Activated T-cell treated with anti-CD3 and anti-CD28 coated beads, Interleukin-2, amount 50 U/mL, for 4 hours (primary cell): ENCODE results near the gene HELQ. TPM values are rescaled to one million over a fixed set of nuclear protein-coding genes. Genes with fewer than 3 reads are reported as not detected.
A peak's percentile ranks its signal among the peaks of the same experiment; 100 is the strongest.

Experiments used
- ATAC-seq, 2 donors: fragments of 200-7000 bp; cut with Tn5 transposase; one replicate each; pipeline ENCODE4 v1.10.0; 2021
- DNase-seq: peaks from one replicate; pipeline ENCODE4 v3.0.0-alpha.2; 2020
- H3K27me3 Mint-ChIP-seq: one replicate; pipeline ENCODE4 v1.8.0; 2021; ENCODE audit warnings: low read depth, mixed read lengths
- H3K36me3 Mint-ChIP-seq: one replicate; pipeline ENCODE4 v1.8.0; 2022; ENCODE audit warnings: mixed read lengths; ENCODE audit not compliant: insufficient read depth
- H3K4me1 Mint-ChIP-seq: one replicate; pipeline ENCODE4 v1.8.0; 2021; ENCODE audit warnings: low read depth, mixed read lengths
- H3K4me3 Mint-ChIP-seq: one replicate; pipeline ENCODE4 v1.8.0; 2021; ENCODE audit warnings: mild to moderate bottlenecking, moderate library complexity, mixed read lengths
- H3K9me3 Mint-ChIP-seq: one replicate; pipeline ENCODE4 v1.8.0; 2021; ENCODE audit warnings: mixed read lengths
- total RNA-seq, 3 donors: library from RNA; stranded (reverse); gene quantifications; one replicate each; pipeline ENCODE4 v1.2.1, GENCODE V29; 2021

Gene HELQ
- total RNA-seq, 3 donors from 2014 or later: 13.5 to 14.2 (median 13.7) TPM

DNA sequence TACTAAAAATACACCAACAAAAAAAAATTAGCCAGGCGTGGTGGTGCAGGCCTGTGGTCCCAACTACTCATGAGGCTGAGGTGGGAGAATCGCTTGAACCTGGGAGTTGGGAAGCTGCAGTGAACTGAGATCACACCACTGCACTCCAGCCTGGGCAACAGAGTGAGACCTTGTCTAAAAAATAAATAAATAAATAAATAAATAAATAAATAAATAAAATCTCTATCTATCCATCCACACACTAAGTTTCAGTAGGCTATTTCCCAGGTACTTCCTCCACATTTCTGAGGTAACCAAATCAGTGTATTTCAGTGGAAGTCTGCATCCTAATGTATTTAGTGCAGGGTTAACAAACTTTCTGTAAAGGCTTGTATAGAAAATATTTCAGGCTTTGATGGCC lies 18.3 kb upstream of the HELQ start:
- no peak overlapping the region for H3K4me3 Mint-ChIP-seq
- no peak for ATAC-seq
- H3K4me1 Mint-ChIP-seq: no peaks in the 10 kb centered on the region
- H3K36me3 Mint-ChIP-seq: peaks cover 16% of the 10 kb centered on the region
- H3K27me3 Mint-ChIP-seq: no peaks in the 10 kb centered on the region
- no peak for DNase-seq
- no peaks in the 10 kb centered on the region for H3K9me3 Mint-ChIP-seq

DNA sequence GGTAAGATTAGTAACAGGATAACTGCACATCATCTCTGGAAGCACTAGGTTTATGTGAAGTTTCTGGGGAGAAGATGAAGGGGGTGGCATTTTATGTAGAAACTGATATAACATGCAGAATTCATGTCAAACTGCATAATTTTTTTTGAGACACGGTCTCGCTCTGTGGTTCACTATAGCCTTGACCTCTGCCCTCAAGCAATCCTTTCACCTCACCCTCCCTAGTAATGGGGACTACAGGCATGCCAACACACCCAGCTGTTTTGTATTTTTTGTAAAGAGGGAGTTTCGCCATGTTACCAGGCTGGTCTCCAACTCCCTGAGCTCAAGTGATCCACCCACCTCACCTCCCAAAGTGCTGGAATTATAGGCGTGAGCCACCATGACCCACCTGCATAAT lies 17.8 kb upstream of the HELQ start:
- Mint-ChIP-seq H3K27me3 (no peaks in the 10 kb centered on the region), H3K36me3 (peaks cover 18% of the 10 kb centered on the region), H3K9me3 (no peaks in the 10 kb centered on the region), H3K4me3 (no peak overlapping the region), H3K4me1 (no peaks in the 10 kb centered on the region)
- no peak for DNase-seq
- no peak for ATAC-seq

DNA sequence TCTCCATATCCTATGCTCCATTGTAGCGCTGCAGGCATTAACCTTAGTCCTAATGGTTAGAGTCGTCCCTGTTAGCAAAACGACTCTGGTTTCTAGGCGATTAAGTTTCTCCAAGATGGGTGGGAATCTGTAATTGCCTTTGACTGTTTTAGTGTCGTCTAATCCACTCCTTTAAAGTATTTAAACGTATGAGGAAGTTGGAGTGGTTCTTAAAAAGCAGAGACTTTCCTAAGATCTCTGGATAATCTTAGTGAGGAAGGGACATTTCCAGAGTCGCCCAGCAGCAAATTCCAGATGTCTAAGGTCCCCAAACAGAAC lies 520 bp upstream of the HELQ start:
- no peak for ATAC-seq
- H3K36me3 Mint-ChIP-seq: peaks cover 41% of the 10 kb centered on the region
- peak overlapping the region; percentile 100 for H3K4me3 Mint-ChIP-seq
- no peak for DNase-seq
- no peaks in the 10 kb centered on the region for H3K9me3 Mint-ChIP-seq
- H3K27me3 Mint-ChIP-seq: no peaks in the 10 kb centered on the region
- peaks cover 45% of the 10 kb centered on the region for H3K4me1 Mint-ChIP-seq

DNA sequence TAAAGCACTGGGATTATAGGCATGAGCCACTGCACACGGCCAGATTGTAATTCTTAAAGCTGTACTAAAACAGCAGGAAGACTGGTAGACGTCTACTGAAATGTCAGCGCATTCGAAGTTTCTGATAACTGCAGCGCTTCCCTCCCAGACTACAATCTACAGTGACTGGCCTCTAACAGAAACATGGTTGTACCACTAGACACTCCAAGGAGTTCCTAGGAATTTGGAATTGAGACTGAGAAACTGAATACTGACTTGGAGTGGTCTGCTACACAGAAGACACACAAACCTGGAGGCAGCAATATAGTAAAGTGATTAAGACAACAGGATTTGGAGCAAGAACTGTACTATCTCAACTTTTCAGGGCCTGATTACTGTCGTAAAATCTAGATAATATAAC lies 937 bp downstream of the HELQ start:
- Mint-ChIP-seq H3K27me3 (no peaks in the 10 kb centered on the region), H3K4me1 (peaks cover 48% of the 10 kb centered on the region), H3K36me3 (peaks cover 42% of the 10 kb centered on the region), H3K9me3 (no peaks in the 10 kb centered on the region), H3K4me3 (peak overlapping the region; percentile 100)
- no peak for ATAC-seq
- DNase-seq: no peak

DNA sequence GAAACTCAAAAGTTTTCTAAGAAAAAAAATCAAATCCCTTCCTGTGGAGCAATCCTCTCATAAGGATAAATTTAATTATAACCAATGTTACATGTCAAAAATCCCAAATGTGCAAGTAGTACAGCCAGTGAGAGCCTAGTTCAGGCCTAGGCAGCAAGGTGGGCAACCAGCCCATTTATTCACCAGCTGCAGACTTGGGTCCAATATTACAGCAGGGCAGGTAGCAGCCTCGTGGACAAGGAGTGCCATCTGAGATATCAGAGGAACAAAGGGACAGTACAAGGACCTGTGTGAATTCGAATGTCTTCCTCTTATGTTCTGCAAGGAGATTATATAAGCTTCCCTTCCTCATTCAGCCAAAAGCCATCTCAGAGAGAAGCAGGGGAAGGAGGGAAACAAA lies 6.6 kb downstream of the HELQ start:
- Mint-ChIP-seq H3K36me3 (peaks cover 33% of the 10 kb centered on the region), H3K4me3 (no peak overlapping the region), H3K9me3 (no peaks in the 10 kb centered on the region), H3K4me1 (peaks cover 21% of the 10 kb centered on the region), H3K27me3 (no peaks in the 10 kb centered on the region)
- DNase-seq (no peak), ATAC-seq (no peak)

DNA sequence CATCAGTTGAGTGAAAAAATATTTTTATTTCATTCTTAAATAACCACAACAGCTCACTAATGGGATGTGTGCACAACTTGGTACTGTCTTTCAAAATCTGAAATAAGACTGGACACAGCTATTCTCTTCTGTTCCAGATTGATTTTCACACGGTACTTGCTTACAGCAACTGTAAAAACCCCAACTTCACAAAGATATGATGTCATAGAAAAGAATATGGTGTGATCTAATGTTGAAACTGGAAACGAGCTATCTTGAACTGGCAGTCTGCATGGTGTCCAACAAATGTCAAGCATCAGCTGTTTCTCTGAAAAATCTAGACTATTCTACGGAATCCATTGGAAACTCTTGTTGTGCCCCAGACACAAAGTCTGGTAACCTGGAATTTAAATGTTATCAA lies 14.7 kb downstream of the HELQ start:
- ATAC-seq: no peak
- Mint-ChIP-seq H3K36me3 (peaks cover 32% of the 10 kb centered on the region), H3K4me1 (peaks cover 2% of the 10 kb centered on the region), H3K27me3 (no peaks in the 10 kb centered on the region), H3K9me3 (no peaks in the 10 kb centered on the region), H3K4me3 (no peak overlapping the region)
- DNase-seq: no peak

DNA sequence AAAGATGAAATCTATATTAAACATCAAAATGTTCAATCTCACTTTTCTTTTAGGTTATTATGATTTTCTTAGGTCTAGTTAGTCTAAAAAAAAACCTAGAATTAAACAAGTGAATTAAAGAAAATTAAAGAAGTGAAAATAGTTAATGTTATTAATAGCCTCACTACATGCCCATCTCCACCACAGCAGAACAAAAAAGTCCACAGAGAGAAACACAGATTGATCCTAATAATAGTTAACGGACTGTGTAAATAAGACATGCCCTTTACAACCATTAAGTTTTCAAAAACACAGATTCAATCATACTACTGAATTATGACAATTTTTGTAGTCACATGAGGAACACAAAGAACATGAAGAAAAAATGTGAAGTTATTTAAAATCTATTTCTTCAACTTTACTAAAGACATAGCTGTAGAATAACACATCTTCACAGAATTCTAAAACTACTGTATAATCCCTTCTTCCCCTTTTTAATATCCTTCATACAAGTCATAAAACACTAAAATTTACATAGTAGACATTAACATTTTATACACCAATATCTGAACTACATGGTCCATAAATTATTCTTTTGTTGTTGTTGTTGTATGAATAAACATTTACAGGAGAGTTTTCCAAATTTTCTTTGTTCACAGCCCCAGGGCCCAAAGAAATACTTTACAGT lies 15.3 kb downstream of the HELQ start:
- Mint-ChIP-seq H3K36me3 (peaks cover 34% of the 10 kb centered on the region), H3K9me3 (no peaks in the 10 kb centered on the region), H3K4me1 (peaks cover 2% of the 10 kb centered on the region), H3K27me3 (no peaks in the 10 kb centered on the region), H3K4me3 (no peak overlapping the region)
- ATAC-seq (no peak), DNase-seq (no peak)

DNA sequence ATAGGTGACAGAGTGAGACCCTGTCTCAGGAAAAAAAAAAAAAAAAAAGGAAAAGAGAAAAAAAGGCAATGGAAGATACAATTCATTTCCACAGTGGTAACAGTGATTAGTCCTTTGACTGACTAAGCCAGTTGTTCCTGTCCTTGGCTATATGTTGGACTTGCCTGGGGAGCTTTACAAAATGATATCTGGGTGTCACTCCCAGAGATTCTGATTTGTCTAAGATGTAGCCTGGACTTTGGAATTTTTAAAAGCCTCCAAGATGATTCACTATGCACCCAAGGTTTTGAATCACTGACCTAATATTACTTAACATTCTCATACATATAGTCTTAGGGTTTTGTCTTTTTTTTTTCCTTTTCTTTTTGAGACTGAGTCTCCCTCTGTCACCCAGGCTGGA lies 16.9 kb downstream of the HELQ start:
- Mint-ChIP-seq H3K36me3 (peaks cover 28% of the 10 kb centered on the region), H3K4me1 (peaks cover 2% of the 10 kb centered on the region), H3K27me3 (no peaks in the 10 kb centered on the region), H3K9me3 (no peaks in the 10 kb centered on the region), H3K4me3 (no peak overlapping the region)
- DNase-seq (no peak), ATAC-seq (no peak)

DNA sequence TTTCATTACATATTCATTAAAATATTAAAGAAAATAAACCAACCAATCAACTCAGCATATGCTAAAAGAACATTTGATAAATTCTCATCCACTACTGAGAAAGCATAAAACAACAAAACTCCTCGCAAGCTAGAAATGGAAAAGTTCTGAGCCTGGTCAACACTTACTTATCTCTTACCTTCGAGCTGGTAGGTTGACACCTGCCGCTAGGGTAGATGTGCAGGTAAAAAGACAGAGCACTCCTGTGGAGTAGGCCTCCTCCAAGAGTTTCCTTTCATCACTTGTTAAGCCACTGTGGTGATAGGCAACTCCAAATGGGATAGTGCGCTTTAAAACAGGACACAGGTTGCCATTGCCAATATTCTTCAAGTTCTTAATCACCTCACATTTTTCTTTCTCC lies 18.9 kb downstream of the HELQ start:
- Mint-ChIP-seq H3K4me3 (no peak overlapping the region), H3K27me3 (no peaks in the 10 kb centered on the region), H3K36me3 (peaks cover 28% of the 10 kb centered on the region), H3K4me1 (peaks cover 2% of the 10 kb centered on the region), H3K9me3 (no peaks in the 10 kb centered on the region)
- DNase-seq: no peak
- ATAC-seq: no peak

DNA sequence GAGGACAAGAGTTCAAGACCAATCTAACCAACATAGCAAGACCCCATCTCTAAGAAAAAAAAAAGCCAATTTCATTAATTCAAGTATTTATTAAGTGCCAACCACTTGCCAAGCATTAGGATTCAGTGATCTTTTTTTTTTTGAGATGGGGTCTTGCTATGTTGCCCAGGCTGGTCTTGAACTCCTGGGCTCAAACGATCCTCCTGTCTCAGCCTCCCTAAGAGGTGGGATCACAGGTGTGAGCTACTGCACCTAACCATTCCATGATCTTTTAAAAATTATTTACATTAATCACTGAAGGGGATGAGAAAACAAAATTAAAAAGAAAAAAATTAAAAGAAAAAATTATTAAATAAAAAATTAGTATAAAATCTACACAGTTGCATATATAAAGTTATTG lies 24.4 kb downstream of the HELQ start:
- DNase-seq (no peak), ATAC-seq (no peak)
- Mint-ChIP-seq H3K4me3 (no peak overlapping the region), H3K36me3 (peaks cover 20% of the 10 kb centered on the region), H3K27me3 (no peaks in the 10 kb centered on the region), H3K4me1 (peaks cover 3% of the 10 kb centered on the region), H3K9me3 (no peaks in the 10 kb centered on the region)

DNA sequence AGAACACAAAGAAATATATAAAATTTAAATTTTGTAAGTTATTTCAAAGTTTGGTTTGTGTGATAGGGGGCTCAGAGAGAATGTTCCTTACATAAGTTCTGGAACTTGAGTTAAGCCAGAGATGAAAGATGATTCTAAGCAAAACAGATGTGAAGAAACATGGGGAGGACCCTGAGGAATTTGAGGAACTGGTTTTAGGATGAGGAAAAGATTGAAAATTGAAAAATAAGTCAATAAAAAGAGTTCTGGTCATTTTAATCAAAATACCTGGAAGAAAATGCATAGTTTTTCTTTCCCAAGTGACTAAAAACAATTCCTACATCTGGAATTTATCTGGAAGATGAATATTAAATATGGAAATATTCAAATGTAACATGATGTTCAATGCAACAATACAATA lies 37.4 kb downstream of the HELQ start:
- Mint-ChIP-seq H3K4me1 (no peaks in the 10 kb centered on the region), H3K9me3 (no peaks in the 10 kb centered on the region), H3K4me3 (no peak overlapping the region), H3K36me3 (peaks cover 20% of the 10 kb centered on the region), H3K27me3 (no peaks in the 10 kb centered on the region)
- ATAC-seq (no peak), DNase-seq (no peak)

DNA sequence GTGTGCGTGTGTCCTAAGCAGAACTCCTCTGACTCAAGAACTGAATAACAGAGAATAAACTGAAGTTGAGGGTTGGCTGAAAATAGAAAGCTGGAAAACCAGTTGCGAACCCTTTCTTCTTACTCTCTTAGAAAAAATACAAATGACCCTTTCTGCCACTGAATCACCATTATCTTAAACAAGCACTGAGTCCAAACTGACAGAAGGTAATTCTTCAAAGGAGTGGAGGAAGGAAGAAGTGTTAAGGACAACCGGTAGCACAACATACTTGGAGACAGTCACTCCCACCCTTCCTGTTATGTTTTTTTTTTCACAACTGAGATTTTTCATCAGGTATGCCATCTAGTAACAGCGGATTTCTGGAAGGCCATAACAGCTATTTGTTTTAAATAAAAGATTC lies 38.1 kb downstream of the HELQ start:
- ATAC-seq: no peak
- no peaks in the 10 kb centered on the region for H3K9me3 Mint-ChIP-seq
- H3K36me3 Mint-ChIP-seq: peaks cover 24% of the 10 kb centered on the region
- H3K4me1 Mint-ChIP-seq: no peaks in the 10 kb centered on the region
- no peaks in the 10 kb centered on the region for H3K27me3 Mint-ChIP-seq
- H3K4me3 Mint-ChIP-seq: no peak overlapping the region
- DNase-seq: no peak

DNA sequence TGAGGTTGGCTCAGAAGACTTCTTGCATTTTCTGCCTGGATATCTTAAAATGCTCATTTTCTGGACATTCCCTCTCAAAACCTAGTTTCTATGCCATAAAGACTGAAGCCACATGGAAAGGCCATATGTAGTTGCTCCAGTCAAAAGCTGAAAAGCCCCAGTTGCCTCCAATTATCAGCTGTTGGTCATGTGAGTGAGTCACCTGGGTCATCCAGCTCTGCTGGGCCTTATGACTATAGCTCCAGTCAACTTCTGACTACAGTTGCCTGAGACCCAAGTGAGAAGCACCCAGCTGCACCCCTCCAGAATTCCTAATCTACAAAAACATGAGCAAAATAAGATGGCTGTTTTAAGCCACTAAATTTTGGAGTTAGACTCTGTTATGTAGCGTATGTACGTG lies 41.9 kb downstream of the HELQ start:
- H3K36me3 Mint-ChIP-seq: peaks cover 20% of the 10 kb centered on the region
- H3K9me3 Mint-ChIP-seq: no peaks in the 10 kb centered on the region
- H3K4me1 Mint-ChIP-seq: no peaks in the 10 kb centered on the region
- DNase-seq: no peak
- no peak for ATAC-seq
- no peaks in the 10 kb centered on the region for H3K27me3 Mint-ChIP-seq
- no peak overlapping the region for H3K4me3 Mint-ChIP-seq

DNA sequence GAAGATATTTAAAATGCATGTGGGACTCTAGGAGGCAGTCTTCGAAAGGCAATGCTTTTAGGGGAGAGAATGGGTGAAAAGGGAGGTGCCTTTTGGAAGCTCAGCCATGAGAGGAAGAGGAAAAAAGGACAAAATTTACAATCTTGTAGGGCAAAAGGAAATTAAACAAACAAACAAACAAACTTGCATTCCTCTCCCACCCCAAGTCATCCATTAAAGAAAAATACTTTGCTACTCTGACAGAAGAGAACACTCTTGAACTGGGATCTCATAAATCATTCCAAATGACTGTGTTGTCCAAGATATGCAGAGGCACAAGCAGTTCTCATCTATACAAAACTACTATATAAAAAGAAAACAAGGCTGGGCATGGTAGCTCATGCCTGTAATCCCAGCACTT lies 46.7 kb downstream of the HELQ start:
- H3K9me3 Mint-ChIP-seq: no peaks in the 10 kb centered on the region
- H3K4me3 Mint-ChIP-seq: no peak overlapping the region
- ATAC-seq (no peak), DNase-seq (no peak)
- no peaks in the 10 kb centered on the region for H3K27me3 Mint-ChIP-seq
- H3K4me1 Mint-ChIP-seq: no peaks in the 10 kb centered on the region
- H3K36me3 Mint-ChIP-seq: peaks cover 21% of the 10 kb centered on the region

DNA sequence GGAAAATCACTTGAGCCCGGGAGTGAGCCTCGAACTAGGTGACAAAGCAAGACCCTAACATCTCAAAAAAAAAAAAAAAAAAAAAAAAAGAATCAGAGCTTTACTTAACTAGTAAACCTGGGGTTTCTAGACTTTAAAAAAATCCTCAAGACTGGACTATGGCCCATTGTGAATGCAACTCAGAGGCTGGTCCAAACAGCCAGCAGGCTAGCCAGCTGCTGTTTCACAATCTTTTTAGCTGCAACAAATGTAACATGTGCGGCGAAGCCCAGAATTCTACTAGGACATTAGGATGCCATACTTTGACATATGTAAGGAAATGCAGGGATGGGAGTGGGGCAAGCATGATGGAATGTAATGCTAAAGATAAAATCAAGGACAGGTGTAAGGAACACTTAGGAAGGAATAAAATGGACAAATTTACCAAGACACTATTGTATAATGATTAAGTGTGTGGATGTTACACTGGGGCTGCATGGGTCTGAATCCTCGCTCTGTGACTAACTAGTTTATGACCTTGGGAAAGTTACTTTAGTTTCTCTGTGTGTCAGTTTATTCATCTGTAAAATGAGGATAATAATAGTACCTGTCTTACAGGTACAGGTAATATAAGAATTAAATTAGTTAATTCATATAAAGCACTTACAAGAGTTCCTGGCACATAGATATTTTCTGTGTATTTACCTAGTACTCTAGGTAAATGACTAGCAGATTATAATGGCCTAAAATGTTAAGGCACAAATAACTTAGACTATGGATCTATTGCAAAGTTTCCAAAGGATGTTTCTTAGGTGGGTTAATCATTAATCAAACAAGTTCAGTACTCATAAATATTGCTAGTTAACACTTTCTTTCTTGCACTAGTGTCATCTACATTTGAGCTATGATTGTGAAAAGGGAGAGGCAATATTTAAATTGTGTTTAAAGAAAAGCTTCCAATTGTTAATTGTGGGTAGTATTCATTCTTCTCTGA lies 49.5 kb downstream of the HELQ start:
- ATAC-seq (no peak), DNase-seq (no peak)
- no peaks in the 10 kb centered on the region for H3K9me3 Mint-ChIP-seq
- no peak overlapping the region for H3K4me3 Mint-ChIP-seq
- no peaks in the 10 kb centered on the region for H3K27me3 Mint-ChIP-seq
- H3K36me3 Mint-ChIP-seq: peaks cover 19% of the 10 kb centered on the region
- no peaks in the 10 kb centered on the region for H3K4me1 Mint-ChIP-seq
